ENCODE data around the gene TTC13. TPM values are rescaled to one million over a fixed set of nuclear protein-coding genes. Genes with fewer than 3 reads are reported as not detected.

The TTC13 gene
- total and polyA plus RNA-seq, 2 donors, result 18.7 to 32.9 TPM

GRCh38 chr1:230971771-230972170 lies 6.9 kb downstream of the TTC13 start:
- Histone ChIP-seq H3K27ac (ENCODE audit: low read depth in 1 of 2, low read length in 1 of 2) (no peak overlapping the region), H3K4me3 (ENCODE audit: low read length in 2 of 2) (no peak overlapping the region), H3K4me1 (ENCODE audit: control insufficient read depth in 2 of 2, insufficient read depth in 2 of 2, low read length in 2 of 2) (peaks cover 25 to 32% of the 10 kb centered on the region in 2 donors), H3K36me3 (ENCODE audit: control insufficient read depth in 2 of 2, insufficient read depth in 2 of 2, low read length in 1 of 2) (peaks cover 12 to 16% of the 10 kb centered on the region in 2 donors), H3K9me3 (ENCODE audit: control insufficient read depth in 2 of 2, insufficient read depth in 1 of 2, low read length in 1 of 2) (no peaks in the 10 kb centered on the region), H3K27me3 (ENCODE audit: control insufficient read depth in 2 of 2, insufficient read depth in 1 of 2, low read length in 1 of 2) (no peaks in the 10 kb centered on the region)
- no peak for DNase-seq (ENCODE audit: low read depth in 6 of 9, low spot score in 9 of 9)

DNA sequence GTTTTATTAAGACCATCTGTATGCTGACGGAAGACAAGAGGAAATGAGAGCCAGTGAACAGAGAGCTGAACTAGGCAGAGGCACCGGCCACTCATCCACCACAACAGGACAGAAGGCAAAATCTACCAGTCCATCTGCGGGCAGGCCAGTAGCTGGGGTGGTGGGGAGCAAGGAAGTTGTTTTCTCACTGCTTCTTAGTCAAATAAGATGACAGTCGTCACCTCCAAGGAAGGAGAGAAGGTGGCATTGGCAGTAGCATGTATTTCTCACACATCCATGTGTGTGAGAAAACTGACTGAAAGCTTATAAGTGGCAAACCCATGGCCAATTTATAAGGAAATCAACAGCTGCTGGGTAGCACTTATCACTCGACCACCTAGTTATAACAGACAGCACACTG lies 8.2 kb downstream of the TTC13 start:
- H3K4me3 ChIP-seq (ENCODE audit: low read length in 2 of 2), result no peak overlapping the region
- DNase-seq (ENCODE audit: low read depth in 6 of 9, low spot score in 9 of 9), result no peak
- 96% methylated on average over 5 of the region's 5 CpGs for WGBS
- no peaks in the 10 kb centered on the region for H3K9me3 ChIP-seq (ENCODE audit: control insufficient read depth in 2 of 2, insufficient read depth in 1 of 2, low read length in 1 of 2)
- H3K36me3 ChIP-seq (ENCODE audit: control insufficient read depth in 2 of 2, insufficient read depth in 2 of 2, low read length in 1 of 2), result peaks cover 3 to 7% of the 10 kb centered on the region in 2 donors
- H3K4me1 ChIP-seq (ENCODE audit: control insufficient read depth in 2 of 2, insufficient read depth in 2 of 2, low read length in 2 of 2), result peaks cover 19 to 20% of the 10 kb centered on the region in 2 donors
- no peaks in the 10 kb centered on the region for H3K27me3 ChIP-seq (ENCODE audit: control insufficient read depth in 2 of 2, insufficient read depth in 1 of 2, low read length in 1 of 2)
- H3K27ac ChIP-seq (ENCODE audit: low read depth in 1 of 2, low read length in 1 of 2), result no peak overlapping the region

GRCh38 chr1:230966358-230966873 lies 12.2 kb downstream of the TTC13 start:
- Histone ChIP-seq H3K9me3 (ENCODE audit: control insufficient read depth in 2 of 2, insufficient read depth in 1 of 2, low read length in 1 of 2) (no peaks in the 10 kb centered on the region), H3K27ac (ENCODE audit: low read depth in 1 of 2, low read length in 1 of 2) (no peak overlapping the region), H3K36me3 (ENCODE audit: control insufficient read depth in 2 of 2, insufficient read depth in 2 of 2, low read length in 1 of 2) (peaks cover 3 to 7% of the 10 kb centered on the region in 2 donors), H3K4me3 (ENCODE audit: low read length in 2 of 2) (no peak overlapping the region), H3K4me1 (ENCODE audit: control insufficient read depth in 2 of 2, insufficient read depth in 2 of 2, low read length in 2 of 2) (peaks cover 3 to 4% of the 10 kb centered on the region in 2 donors), H3K27me3 (ENCODE audit: control insufficient read depth in 2 of 2, insufficient read depth in 1 of 2, low read length in 1 of 2) (no peaks in the 10 kb centered on the region)
- over 99% methylated on average over 5 of the region's 5 CpGs for WGBS
- DNase-seq (ENCODE audit: low read depth in 6 of 9, low spot score in 9 of 9), result no peak

DNA sequence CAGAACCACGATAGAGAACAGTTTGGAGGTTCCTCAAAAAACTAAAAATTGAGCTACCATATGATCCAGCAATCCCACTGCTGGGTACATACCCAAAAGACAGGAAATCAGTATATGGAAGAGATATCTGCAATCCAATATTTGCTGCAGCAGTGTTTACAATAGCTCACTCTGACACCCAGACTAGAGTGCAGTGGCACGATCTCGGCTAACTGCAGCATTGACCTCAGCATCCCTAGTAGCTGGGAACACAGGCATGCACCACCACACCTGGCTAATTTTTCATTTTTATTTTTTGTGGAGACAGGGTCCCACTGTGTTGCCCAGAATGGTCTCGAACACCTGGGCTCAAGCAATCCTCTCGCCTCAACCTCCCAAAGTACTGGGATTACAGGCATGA lies 13.1 kb downstream of the TTC13 start:
- Histone ChIP-seq H3K4me3 (ENCODE audit: low read length in 2 of 2) (no peak overlapping the region), H3K27me3 (ENCODE audit: control insufficient read depth in 2 of 2, insufficient read depth in 1 of 2, low read length in 1 of 2) (no peaks in the 10 kb centered on the region), H3K27ac (ENCODE audit: low read depth in 1 of 2, low read length in 1 of 2) (no peak overlapping the region), H3K36me3 (ENCODE audit: control insufficient read depth in 2 of 2, insufficient read depth in 2 of 2, low read length in 1 of 2) (peaks cover 2 to 9% of the 10 kb centered on the region in 2 donors), H3K4me1 (ENCODE audit: control insufficient read depth in 2 of 2, insufficient read depth in 2 of 2, low read length in 2 of 2) (peaks cover 4 to 5% of the 10 kb centered on the region in 2 donors), H3K9me3 (ENCODE audit: control insufficient read depth in 2 of 2, insufficient read depth in 1 of 2, low read length in 1 of 2) (no peaks in the 10 kb centered on the region)
- no peak for DNase-seq (ENCODE audit: low read depth in 6 of 9, low spot score in 9 of 9)
- WGBS, result 98% methylated on average over 5 of the region's 5 CpGs

- peaks cover 4 to 5% of the 10 kb centered on the region in 2 donors for H3K4me1 ChIP-seq (ENCODE audit: control insufficient read depth in 2 of 2, insufficient read depth in 2 of 2, low read length in 2 of 2)
These were observed 13.8 kb downstream of the TTC13 start for GRCh38 chr1:230964896-230965295.

GRCh38 chr1:230958370-230958769 lies 20.3 kb downstream of the TTC13 start:
- Histone ChIP-seq H3K27ac (ENCODE audit: low read depth in 1 of 2, low read length in 1 of 2) (no peak overlapping the region), H3K4me1 (ENCODE audit: control insufficient read depth in 2 of 2, insufficient read depth in 2 of 2, low read length in 2 of 2) (peaks cover 0 to 2% of the 10 kb centered on the region in 2 donors), H3K9me3 (ENCODE audit: control insufficient read depth in 2 of 2, insufficient read depth in 1 of 2, low read length in 1 of 2) (no peaks in the 10 kb centered on the region), H3K27me3 (ENCODE audit: control insufficient read depth in 2 of 2, insufficient read depth in 1 of 2, low read length in 1 of 2) (no peaks in the 10 kb centered on the region), H3K36me3 (ENCODE audit: control insufficient read depth in 2 of 2, insufficient read depth in 2 of 2, low read length in 1 of 2) (peaks cover 7 to 25% of the 10 kb centered on the region in 2 donors), H3K4me3 (ENCODE audit: low read length in 2 of 2) (no peak overlapping the region)
- DNase-seq (ENCODE audit: low read depth in 6 of 9, low spot score in 9 of 9), result no peak
- WGBS, result 96% methylated on average over 4 of the region's 4 CpGs

More at GRCh38 chr1:230964896-230965295, 13.8 kb downstream of the TTC13 start:
- Histone ChIP-seq H3K36me3 (ENCODE audit: control insufficient read depth in 2 of 2, insufficient read depth in 2 of 2, low read length in 1 of 2) (peaks cover 0 to 4% of the 10 kb centered on the region in 2 donors), H3K9me3 (ENCODE audit: control insufficient read depth in 2 of 2, insufficient read depth in 1 of 2, low read length in 1 of 2) (no peaks in the 10 kb centered on the region), H3K4me3 (ENCODE audit: low read length in 2 of 2) (no peak overlapping the region), H3K27me3 (ENCODE audit: control insufficient read depth in 2 of 2, insufficient read depth in 1 of 2, low read length in 1 of 2) (no peaks in the 10 kb centered on the region), H3K27ac (ENCODE audit: low read depth in 1 of 2, low read length in 1 of 2) (no peak overlapping the region)
- no peak for DNase-seq (ENCODE audit: low read depth in 6 of 9, low spot score in 9 of 9)
- WGBS, result 68% methylated on average over 2 of the region's 2 CpGs

- Histone ChIP-seq H3K27ac (ENCODE audit: low read depth in 1 of 2, low read length in 1 of 2) (no peak overlapping the region), H3K4me1 (ENCODE audit: control insufficient read depth in 2 of 2, insufficient read depth in 2 of 2, low read length in 2 of 2) (peaks cover 0 to 2% of the 10 kb centered on the region in 2 donors), H3K4me3 (ENCODE audit: low read length in 2 of 2) (no peak overlapping the region), H3K9me3 (ENCODE audit: control insufficient read depth in 2 of 2, insufficient read depth in 1 of 2, low read length in 1 of 2) (no peaks in the 10 kb centered on the region), H3K36me3 (ENCODE audit: control insufficient read depth in 2 of 2, insufficient read depth in 2 of 2, low read length in 1 of 2) (peaks cover 7 to 25% of the 10 kb centered on the region in 2 donors), H3K27me3 (ENCODE audit: control insufficient read depth in 2 of 2, insufficient read depth in 1 of 2, low read length in 1 of 2) (no peaks in the 10 kb centered on the region)
- no peak for DNase-seq (ENCODE audit: low read depth in 6 of 9, low spot score in 9 of 9)
- 96% methylated on average over 4 of the region's 4 CpGs for WGBS
These were observed 21.1 kb downstream of the TTC13 start for GRCh38 chr1:230957580-230957989.

DNA sequence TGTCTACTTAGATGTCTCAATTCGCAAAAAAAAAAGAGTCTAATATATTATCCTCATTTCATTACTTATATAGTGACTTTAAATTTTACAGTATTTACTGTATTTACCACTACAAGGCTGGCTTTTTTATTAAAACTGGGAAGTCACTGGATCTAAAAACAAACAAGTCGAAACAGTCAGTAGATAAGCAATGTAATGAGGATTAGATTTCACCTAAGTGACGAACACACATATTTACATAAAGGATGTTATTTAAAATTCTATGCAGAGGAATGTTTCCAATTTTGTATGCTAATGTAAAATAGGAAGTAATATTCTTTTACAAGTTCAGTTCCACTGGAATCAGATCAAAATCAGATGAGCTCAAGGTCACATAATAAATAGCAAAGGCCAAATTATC lies 28.3 kb downstream of the TTC13 start:
- Histone ChIP-seq H3K4me1 (ENCODE audit: control insufficient read depth in 2 of 2, insufficient read depth in 2 of 2, low read length in 2 of 2) (no peaks in the 10 kb centered on the region), H3K27me3 (ENCODE audit: control insufficient read depth in 2 of 2, insufficient read depth in 1 of 2, low read length in 1 of 2) (no peaks in the 10 kb centered on the region), H3K27ac (ENCODE audit: low read depth in 1 of 2, low read length in 1 of 2) (no peak overlapping the region), H3K36me3 (ENCODE audit: control insufficient read depth in 2 of 2, insufficient read depth in 2 of 2, low read length in 1 of 2) (peaks cover 9 to 10% of the 10 kb centered on the region in 2 donors), H3K9me3 (ENCODE audit: control insufficient read depth in 2 of 2, insufficient read depth in 1 of 2, low read length in 1 of 2) (no peaks in the 10 kb centered on the region), H3K4me3 (ENCODE audit: low read length in 2 of 2) (no peak overlapping the region)
- 50% methylated on average over 3 of the region's 3 CpGs for WGBS
- no peak for DNase-seq (ENCODE audit: low read depth in 6 of 9, low spot score in 9 of 9)

- DNase-seq (ENCODE audit: low read depth in 6 of 9, low spot score in 9 of 9), result no peak
- Histone ChIP-seq H3K4me1 (ENCODE audit: control insufficient read depth in 2 of 2, insufficient read depth in 2 of 2, low read length in 2 of 2) (no peaks in the 10 kb centered on the region), H3K9me3 (ENCODE audit: control insufficient read depth in 2 of 2, insufficient read depth in 1 of 2, low read length in 1 of 2) (no peaks in the 10 kb centered on the region), H3K27me3 (ENCODE audit: control insufficient read depth in 2 of 2, insufficient read depth in 1 of 2, low read length in 1 of 2) (no peaks in the 10 kb centered on the region), H3K36me3 (ENCODE audit: control insufficient read depth in 2 of 2, insufficient read depth in 2 of 2, low read length in 1 of 2) (peaks cover 14 to 17% of the 10 kb centered on the region in 2 donors), H3K27ac (ENCODE audit: low read depth in 1 of 2, low read length in 1 of 2) (no peak overlapping the region), H3K4me3 (ENCODE audit: low read length in 2 of 2) (no peak overlapping the region)
- 97% methylated on average over 3 of the region's 3 CpGs for WGBS
These were observed 29.8 kb downstream of the TTC13 start for GRCh38 chr1:230948903-230949302.

Measured in thymus (tissue), 11 donors.